GM21786 (cell line): ENCODE results near the gene RTEL1.
"Not testable (repeated sequence)": the region's sequence is repeated elsewhere in the genome, so short reads cannot be mapped to it uniquely, and the experiment has no call there.

Experiments
- ATAC-seq: cut with Tn5 transposase; IDR thresholded peaks from one replicate; pipeline ENCODE4 v1.9.1; 2021; ENCODE audit not compliant: unreplicated experiment

The RTEL1 gene, protein sequence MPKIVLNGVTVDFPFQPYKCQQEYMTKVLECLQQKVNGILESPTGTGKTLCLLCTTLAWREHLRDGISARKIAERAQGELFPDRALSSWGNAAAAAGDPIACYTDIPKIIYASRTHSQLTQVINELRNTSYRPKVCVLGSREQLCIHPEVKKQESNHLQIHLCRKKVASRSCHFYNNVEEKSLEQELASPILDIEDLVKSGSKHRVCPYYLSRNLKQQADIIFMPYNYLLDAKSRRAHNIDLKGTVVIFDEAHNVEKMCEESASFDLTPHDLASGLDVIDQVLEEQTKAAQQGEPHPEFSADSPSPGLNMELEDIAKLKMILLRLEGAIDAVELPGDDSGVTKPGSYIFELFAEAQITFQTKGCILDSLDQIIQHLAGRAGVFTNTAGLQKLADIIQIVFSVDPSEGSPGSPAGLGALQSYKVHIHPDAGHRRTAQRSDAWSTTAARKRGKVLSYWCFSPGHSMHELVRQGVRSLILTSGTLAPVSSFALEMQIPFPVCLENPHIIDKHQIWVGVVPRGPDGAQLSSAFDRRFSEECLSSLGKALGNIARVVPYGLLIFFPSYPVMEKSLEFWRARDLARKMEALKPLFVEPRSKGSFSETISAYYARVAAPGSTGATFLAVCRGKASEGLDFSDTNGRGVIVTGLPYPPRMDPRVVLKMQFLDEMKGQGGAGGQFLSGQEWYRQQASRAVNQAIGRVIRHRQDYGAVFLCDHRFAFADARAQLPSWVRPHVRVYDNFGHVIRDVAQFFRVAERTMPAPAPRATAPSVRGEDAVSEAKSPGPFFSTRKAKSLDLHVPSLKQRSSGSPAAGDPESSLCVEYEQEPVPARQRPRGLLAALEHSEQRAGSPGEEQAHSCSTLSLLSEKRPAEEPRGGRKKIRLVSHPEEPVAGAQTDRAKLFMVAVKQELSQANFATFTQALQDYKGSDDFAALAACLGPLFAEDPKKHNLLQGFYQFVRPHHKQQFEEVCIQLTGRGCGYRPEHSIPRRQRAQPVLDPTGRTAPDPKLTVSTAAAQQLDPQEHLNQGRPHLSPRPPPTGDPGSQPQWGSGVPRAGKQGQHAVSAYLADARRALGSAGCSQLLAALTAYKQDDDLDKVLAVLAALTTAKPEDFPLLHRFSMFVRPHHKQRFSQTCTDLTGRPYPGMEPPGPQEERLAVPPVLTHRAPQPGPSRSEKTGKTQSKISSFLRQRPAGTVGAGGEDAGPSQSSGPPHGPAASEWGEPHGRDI (N-terminal part only)

DNA sequence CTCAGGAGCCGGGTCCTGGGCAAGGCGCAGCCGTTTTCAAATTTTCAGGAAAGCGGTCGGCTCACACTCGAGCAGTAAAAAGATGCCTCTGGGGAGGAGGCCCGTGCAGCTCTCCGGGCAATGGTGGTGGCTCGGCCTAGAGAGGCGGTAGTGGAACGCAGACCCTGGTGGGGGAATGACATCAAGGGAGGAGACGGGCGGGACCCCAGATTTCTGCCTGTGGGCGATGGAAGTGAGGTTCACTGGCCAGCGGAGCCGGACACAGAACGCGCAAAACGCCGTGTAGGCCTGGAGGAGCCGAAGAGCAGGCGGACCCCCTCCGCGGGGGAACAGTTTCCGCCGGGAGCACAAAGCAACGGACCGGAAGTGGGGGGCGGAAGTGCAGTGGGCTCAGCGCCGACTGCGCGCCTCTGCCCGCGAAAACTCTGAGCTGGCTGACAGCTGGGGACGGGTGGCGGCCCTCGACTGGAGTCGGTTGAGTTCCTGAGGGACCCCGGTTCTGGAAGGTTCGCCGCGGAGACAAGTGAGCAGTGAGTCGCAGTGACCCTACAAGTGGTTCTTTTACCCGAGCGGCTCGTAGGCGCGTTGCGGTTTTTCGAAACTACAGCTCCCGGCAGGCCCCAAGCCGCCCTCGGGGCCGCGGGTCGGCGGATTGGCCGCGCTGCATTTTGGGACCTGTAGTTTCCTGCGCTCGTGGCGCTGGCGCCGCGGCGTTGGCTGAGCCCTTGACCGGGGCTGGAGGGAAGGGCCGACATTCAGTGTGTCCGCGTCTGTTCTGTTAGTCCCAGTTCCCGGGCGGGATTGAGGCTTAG lies at the start of gene RTEL1:
TSS of gene RTEL1 (plus strand) at position 376 of the 812 bp plus-strand sequence. CDS start 1,091 bp downstream, outside the sequence.
- peak; percentile 87 for ATAC-seq

DNA sequence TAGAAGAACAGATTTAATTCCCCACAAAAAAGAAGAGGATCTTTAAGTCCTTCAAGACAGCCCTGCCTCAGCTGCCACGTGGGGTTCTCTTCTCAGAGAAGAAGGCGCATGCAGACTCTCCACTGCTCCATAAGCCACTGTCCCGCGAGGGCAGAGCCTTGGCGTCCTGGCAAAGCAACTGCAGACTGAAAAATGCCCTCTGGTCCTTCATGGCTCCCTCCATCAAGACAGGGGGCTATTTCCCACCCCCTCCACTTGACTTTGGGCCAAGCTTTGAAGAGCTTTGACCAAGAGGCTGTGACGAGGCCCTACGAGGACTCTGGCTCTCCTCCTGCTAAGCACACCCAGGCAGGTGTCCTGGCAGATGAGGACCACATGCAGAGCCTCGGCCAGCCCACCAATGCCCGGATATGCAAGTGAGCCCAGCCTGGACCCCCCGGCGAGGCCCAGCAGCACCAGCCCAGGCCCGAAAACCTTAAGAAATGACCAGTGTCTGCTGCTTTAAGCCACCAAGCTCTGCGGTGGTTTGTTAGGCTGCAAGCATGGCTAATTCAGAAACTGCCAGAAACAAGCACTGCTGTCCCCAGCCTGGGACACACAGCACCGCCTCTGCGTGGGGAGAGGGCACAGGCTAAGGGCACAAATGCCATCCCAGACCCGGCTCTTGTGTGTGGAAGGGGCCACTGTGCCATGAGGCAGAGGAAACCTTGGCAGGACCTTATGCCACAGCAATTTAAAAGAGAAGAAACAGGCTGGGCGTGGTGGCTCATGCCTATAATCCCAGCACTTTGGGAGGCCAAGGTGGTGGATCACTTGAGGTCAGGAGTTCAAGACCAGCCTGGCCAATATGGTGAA lies 47.3 kb upstream of the RTEL1 start:
- no peak for ATAC-seq

DNA sequence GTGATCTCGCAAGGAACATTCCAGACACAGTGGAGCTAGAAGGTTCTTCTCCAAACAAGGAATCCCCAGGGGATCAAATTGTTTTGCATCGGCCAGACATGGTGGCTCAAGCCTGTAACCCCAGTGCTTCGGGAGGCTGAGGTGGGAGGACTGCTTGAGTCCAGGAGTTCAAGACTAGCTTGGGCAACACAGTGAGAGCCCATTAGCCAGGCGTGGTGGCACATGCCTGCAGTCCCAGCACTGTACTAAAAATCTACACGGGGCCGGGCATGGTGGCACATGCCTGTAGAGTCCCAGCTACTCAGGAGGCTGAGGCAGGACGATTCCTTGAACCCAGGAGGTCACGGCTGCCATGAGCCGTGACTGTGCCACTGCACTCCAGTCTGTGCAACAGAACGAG lies 46.5 kb upstream of the RTEL1 start:
- ATAC-seq = no peak

DNA sequence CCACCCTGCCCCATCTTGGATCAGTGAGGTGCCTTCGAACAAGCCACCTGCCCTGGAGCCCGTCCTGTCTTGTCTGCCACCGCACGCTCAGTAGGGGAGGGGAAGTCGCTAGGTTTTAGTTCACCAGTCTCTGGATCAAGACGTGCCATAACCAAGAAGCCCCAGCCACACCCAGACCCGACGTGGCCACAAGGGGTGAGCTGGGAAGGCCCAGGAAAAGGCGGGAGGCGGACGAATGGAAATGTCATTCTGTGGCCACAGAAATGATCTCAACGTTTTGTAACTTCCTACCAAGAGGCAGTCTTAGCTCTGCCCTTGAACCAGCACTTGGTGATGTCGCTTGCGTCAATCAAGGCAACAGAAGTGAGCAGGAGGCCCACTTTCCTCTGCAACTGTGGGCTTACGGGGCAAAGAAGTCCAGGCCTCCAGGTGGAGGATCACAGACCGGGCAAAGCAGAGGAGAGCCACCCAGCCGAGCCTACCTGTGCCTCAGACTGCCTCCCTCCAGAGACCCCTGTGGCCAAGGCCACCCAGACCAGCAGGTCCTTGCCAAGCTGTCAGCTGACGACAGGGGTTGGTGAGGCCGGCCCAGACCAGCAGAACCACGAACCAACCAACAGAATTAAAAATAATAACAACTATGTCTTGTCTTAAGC lies 45.7 kb upstream of the RTEL1 start:
- no peak for ATAC-seq

DNA sequence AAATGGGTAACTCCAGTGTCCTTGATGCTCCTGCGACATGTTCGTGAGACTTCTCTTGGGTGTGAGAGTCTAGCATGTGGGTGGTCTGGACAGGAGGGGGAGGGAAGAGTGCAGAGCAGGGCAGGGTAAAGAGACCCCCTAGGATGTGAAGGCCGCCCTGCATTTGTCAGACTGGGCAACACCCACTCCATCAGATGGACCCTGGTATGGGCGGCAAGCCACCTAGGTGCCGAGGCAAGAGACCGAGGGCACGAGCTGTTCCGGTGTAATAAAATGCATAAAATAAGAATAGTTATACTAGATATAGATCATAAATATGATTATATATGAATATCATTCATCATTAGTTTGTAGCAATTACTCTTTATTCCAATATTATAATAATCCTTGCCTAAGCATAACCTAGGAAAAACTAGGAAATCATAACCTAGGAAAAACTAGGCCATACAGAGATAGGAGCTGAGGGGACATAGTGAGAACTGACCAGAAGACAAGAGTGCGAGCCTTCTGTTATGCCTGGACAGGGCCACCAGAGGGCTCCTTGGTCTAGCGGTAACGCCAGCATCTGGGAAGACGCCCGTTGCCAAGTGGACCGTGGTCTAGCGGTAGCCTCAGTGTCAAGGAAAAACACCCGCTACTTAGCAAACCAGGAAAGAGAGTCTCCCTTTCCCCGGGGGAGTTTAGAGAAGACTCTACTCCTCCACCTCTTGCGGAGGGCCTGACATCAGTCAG lies 44.1 kb upstream of the RTEL1 start:
- ATAC-seq = not testable (repeated sequence)

DNA sequence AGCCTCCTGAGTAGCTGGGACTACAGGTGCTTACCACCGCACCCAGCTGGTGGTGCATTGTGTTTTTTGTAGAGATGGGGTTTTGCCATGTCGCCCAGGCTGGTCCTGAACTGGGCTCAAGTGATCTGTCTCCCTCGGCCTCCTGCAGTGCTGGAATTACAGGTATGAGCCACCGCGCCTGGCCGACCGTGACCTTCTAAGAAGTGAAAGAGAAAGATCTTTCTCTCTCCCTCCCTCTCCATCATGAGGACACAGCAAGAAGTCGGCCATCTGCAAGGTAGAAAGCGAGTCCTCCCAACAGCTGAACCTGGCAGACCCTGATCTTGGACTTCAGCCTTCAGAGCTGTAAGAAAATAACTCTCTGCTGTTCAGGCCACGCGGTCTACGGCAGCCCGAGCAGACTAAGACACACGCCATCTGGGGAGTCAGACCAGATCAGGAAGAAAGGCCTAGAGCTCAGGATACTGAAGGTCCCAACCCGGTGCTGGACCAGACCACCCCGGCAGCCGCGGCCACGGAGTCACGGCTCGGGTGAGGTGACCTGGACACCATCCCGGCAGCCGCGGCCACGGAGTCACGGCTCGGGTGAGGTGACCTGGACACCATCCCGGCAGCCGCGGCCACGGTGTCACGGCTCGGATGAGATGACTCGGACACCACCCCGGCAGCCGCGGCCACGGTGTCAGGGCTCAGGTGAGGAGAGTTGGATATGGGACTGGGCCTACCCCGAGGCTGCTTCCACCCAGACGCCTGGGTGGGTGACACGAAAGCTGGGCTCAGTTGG lies 40.8 kb upstream of the RTEL1 start:
- ATAC-seq = no peak

DNA sequence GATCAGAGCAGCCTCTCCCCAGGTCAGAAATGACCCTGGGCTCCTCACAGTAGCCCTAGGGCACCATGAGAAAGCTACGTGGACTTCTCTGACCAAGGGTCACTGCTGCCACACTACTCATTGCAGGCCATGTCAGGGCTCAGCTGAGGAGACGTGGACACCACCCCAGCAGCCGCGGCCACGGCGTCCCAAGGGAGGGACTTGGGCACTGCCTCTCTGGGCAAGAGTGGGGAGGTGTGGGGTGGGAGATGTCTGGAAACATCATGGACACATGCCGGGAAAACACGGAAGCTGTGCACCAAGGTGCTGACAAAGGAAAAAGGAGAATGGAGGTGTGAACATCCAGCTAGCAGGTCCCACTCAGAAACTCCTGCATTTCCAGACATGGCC lies 40.2 kb upstream of the RTEL1 start:
- no peak for ATAC-seq

DNA sequence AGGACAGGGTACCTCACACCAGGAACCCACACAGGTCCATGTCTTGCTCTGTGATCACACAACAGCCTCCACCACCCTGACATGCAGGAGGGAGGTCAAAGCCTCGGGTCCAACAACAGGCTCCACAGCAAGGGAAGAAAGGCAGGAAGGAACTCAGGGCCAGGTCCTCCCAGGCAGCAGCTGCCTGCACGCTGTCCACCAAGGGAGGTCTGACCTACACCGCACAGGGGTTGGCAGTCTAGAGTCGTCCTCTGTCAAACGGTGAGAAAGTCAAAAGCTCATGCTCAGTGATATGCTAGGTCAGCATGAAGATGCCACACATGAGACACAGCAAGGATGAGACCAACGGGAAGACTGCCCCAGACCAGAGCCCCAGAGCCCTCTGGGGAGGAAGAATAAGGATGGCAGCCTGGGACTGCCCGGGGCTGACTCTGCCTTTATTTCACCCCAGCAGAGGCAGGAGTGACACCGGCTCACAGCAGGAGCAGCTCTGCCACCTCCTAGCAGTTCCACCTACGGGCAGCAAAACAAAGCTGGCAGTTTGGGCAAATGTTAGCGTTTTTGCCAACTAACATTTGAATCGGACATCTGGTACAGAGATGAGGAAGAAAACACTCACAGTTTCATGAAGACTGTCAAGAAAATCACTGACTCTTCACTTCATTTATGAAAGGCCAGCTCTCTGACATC lies 39.7 kb upstream of the RTEL1 start:
- no peak for ATAC-seq

DNA sequence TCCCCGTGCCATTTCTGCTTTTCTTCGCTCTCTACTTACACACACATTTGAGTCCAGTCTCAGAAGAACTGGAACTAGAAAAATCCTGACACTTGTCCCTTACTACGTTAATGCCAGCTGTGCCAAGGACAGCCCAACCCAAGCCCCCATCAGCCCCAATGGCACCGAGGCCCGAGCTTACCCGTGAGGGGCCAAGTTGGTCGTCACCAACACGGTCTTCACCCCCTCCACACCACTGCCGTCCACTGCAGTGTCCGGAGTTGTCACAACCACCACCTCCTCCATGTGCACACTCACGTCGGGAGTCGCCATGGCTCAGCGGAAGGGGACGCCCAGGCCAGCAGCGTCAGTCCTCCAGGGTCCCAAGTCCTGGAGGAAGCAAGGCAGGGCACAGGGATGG lies 39.0 kb upstream of the RTEL1 start:
- no peak for ATAC-seq

DNA sequence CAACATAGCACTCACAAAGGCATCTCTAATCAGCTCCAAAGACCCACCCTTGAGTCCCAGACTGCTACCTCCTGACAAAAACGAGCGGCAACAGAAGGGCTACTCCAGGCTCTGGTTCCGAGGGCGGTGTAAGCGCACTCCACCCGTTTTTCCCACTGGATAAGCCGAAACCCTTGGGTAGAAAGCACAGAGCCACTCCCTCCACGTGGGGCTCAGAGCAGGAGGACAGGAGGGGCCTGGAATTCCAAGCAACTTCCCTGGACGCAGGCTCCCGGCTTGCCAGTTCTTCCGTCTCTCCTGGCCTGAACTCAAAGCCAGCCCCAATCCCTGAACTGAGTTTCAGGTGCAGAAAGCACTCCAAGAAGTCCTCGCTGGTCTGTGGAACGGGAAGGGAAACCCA lies 38.6 kb upstream of the RTEL1 start:
- ATAC-seq = no peak

DNA sequence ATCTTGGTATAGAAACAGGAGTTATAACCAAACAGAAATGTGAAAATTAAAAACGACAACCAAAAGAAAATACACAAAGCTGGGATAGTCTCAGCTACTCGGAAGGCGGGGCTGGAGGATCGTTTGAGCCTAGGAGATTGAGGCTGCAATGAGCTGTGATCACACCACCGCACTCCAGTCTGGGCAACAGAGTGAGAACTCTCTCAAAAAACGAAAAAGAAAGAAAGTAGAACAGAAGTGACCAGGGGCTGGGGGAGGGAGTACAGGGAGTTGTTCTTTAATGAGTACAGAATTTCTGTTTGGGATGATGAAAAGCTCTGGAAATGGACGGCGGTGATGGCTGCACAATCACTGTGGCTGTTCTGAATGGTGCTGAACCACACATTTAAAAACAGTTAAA lies 37.1 kb upstream of the RTEL1 start:
- no peak for ATAC-seq

DNA sequence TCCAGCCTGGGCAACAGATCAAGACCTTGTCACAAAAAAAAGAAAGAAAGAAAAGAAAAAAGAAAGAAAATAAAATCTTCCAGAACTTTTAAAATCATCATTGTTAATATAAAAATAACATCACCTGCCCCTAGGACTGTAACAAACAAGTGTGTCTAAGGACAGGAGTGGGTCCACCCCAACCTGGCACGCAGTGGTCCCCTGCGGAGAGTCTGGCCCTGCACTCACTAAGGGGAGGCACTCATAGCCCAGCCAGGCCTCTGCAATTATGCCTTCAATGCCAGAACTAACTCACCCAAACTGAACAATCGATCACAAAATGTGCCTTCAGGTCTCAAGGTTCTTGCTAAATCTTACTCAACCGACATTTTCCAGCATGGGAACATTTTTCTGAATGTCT lies 36.0 kb upstream of the RTEL1 start:
- ATAC-seq = no peak

DNA sequence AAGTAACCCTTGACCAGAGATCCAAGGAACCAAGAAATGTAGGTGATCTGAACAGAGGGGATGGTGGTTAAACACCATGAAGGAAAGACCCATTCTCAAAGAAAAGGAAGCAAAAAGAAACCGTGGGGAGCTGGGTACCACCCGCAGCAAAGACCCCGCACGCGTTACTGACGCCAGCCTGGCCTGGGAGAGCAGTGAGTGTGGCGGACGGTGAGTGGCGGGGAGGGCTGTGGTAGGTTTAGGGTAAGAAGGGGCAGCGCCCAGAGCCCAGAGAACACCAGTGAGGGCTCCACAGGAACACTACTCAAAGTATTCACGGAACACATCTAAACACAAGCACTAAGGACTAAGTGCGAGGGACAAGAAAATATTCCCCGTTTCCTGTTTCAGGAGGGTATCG lies 35.4 kb upstream of the RTEL1 start:
- ATAC-seq = no peak

DNA sequence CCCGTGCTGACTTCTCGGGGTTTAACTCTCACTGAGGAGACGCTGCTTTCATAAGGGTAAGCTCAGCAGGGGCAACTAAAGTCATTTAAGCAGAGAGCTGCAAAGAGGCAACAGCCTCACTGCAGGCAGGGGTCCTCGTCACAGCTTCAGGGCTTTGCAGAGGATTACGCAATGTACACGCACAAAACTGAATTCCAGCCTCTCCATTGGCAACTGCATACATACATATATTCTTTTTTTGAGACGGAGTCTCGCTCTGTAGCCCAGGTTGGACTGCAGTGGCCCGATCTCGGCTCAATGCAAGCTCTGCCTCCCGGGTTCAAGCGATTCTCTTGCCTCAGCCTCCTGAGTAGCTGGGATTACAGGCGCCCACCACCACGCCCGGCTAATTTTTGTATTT lies 33.6 kb upstream of the RTEL1 start:
- no peak for ATAC-seq

DNA sequence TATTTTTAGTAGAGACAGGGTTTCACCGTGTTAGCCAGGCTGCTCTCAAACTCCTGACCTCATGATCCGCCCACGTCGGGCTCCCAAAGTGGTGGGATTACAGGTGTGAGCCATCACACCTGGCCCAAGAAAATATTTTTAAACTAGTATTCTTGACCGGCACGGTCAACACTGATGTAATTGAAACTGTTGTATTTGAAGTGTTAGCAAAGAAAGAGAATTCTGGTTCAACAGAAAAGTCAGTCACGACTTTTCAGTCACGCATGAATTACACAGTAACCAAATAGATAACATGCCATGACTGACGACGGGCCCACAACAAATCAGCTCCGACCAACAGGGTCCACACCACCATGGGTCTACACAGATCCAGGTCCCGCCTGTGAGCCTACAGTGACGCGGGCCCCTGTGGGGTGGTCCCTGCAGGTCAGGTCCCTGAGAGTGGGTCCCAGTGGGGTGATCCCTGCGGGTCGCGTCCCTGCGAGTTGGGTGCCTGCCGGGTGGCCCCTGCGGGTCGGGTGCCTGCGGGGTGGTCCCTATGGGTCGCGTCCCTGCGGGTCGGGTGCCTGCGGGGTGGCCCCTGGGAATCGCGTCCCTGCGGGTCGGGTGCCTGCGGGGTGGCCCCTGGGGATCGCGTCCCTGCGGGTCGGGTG lies 32.2 kb upstream of the RTEL1 start:
- no peak for ATAC-seq

DNA sequence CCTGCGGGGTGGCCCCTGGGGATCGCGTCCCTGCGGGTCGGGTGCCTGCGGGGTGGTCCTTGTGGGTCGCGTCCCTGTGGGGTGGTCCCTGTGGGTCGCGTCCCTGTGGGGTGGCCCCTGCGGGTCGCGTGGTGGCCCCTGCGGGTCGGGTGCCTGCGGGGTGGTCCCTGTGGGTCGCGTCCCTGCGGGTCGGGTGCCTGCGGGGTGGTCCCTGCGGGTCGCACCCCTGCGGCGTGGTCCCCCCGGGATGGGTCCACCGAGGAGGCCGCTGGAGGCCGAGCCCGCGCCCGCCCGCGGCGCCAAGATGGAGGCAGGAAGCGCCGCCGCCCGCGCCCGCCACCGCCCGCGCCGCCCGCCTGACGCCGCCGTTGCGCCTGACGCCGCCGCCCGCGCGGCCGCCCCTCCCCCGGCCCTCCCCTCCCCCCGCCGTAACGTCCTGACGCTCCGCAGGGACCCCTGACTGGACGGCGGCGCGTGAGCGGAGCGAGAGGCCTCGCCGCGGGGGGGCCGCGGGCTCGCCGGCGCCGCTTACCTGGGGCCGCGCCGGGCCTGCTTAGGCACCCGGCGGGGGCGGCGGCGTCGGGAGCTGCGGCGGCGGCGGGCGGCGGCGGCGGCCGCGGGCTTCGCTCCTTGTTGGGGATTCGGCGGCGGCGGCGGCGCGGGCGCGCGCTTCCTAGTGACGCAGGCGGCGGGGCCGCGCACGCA lies 31.5 kb upstream of the RTEL1 start, which contains the start of gene GMEB2:
TSS of gene GMEB2 (minus strand) at position 678 of the 705 bp plus-strand sequence. CDS start 7,704 bp downstream, outside the sequence.
- ATAC-seq = peak; percentile 41
